Panc1 (cell line): Measurements from ENCODE around the gene CXCR3.

Experiments used
- SIN3A ChIP-seq: IDR thresholded peaks from 2 replicates; pipeline ENCODE4 v1.6.1; 2012; ENCODE audit warnings: low read depth, mild to moderate bottlenecking, low read length, moderate library complexity, borderline replicate concordance; ENCODE audit not compliant: insufficient read depth
- TCF7L2 ChIP-seq: IDR thresholded peaks from 2 replicates; pipeline ENCODE4 v1.6.1; 2011; ENCODE audit warnings: mild to moderate bottlenecking, low read depth, low read length, inconsistent platforms
- TF ChIP-seq, protein P1 (sequence below): fragments of 450-650 bp; IDR thresholded peaks from 2 replicates; pipeline ENCODE4 v1.5.1; 2017; ENCODE audit warnings: mild to moderate bottlenecking
- TF ChIP-seq, protein P2 (sequence below), 2 experiments: IDR thresholded peaks; 2 replicates each; pipeline ENCODE4 v1.6.1; 2011 to 2012; ENCODE audit warnings: low read depth in 2 of 2, control low read depth in 1 of 2, low read length in 1 of 2, mild to moderate bottlenecking in 1 of 2, moderate library complexity in 1 of 2; ENCODE audit not compliant: insufficient read depth in 1 of 2

DNA sequence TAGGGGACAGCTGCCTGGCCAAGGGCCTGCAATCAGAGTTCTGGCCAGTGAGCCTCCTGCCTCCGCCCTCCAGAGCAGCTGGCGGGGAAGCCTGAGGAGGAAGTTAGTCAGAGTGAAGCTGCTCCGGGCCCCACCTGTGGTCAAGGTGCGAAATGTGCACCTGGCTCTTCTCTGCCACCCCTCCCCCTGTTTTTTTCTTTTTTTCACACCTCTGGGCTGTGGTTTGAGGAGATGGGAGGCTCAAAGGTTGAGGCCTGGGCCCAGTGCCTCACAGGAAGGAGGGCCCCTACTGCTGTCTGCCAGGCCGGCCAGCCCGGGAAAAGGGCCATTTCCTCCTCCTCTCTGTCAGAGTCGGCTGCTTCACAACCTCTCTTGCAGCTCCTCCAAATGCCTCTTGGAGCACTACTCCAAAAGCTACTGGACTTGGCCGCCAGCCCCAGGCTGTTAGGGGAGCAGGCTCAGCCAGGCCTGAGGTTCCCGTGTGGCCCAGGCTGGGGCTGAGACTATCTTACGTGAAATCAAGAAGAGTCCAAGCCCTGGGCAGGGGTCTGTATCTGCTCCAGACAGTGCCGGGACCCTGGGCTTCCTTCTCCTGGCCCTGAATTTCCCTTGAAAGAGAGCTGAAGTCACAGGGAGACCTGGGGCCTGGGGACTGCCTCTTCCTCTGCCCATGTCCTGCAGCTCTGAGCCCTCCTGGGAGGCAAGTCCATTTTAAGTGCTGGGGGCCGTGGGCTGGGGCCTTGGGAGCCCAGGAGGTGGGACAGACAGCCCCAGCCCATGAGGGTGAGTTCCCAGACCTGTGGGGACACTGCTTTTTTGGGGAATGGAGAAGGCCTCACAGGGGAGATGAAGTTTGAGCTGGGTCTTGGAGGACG, 4.5 kb upstream of the CXCR3 start:
- TF ChIP-seq TCF7L2 (no peak), SIN3A (no peak)
- TF ChIP-seq, protein P1, sequence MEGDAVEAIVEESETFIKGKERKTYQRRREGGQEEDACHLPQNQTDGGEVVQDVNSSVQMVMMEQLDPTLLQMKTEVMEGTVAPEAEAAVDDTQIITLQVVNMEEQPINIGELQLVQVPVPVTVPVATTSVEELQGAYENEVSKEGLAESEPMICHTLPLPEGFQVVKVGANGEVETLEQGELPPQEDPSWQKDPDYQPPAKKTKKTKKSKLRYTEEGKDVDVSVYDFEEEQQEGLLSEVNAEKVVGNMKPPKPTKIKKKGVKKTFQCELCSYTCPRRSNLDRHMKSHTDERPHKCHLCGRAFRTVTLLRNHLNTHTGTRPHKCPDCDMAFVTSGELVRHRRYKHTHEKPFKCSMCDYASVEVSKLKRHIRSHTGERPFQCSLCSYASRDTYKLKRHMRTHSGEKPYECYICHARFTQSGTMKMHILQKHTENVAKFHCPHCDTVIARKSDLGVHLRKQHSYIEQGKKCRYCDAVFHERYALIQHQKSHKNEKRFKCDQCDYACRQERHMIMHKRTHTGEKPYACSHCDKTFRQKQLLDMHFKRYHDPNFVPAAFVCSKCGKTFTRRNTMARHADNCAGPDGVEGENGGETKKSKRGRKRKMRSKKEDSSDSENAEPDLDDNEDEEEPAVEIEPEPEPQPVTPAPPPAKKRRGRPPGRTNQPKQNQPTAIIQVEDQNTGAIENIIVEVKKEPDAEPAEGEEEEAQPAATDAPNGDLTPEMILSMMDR, result no peak
- TF ChIP-seq, protein P2, sequence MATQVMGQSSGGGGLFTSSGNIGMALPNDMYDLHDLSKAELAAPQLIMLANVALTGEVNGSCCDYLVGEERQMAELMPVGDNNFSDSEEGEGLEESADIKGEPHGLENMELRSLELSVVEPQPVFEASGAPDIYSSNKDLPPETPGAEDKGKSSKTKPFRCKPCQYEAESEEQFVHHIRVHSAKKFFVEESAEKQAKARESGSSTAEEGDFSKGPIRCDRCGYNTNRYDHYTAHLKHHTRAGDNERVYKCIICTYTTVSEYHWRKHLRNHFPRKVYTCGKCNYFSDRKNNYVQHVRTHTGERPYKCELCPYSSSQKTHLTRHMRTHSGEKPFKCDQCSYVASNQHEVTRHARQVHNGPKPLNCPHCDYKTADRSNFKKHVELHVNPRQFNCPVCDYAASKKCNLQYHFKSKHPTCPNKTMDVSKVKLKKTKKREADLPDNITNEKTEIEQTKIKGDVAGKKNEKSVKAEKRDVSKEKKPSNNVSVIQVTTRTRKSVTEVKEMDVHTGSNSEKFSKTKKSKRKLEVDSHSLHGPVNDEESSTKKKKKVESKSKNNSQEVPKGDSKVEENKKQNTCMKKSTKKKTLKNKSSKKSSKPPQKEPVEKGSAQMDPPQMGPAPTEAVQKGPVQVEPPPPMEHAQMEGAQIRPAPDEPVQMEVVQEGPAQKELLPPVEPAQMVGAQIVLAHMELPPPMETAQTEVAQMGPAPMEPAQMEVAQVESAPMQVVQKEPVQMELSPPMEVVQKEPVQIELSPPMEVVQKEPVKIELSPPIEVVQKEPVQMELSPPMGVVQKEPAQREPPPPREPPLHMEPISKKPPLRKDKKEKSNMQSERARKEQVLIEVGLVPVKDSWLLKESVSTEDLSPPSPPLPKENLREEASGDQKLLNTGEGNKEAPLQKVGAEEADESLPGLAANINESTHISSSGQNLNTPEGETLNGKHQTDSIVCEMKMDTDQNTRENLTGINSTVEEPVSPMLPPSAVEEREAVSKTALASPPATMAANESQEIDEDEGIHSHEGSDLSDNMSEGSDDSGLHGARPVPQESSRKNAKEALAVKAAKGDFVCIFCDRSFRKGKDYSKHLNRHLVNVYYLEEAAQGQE (IDR thresholded peaks at IDR 0.05; ENCODE audit: insufficient read depth in 1 of 2, low read depth in 2 of 2, low read length in 1 of 2), result no peak
